SW480 (cell line): ENCODE measurements around the gene CKM.
A peak's percentile ranks its signal among the peaks of the same experiment; 100 is the strongest.
"Not testable (repeated sequence)": the region's sequence is repeated elsewhere in the genome, so short reads cannot be mapped to it uniquely, and the experiment has no call there.

ENCODE experiments used
- DNase-seq: peaks from one replicate; pipeline ENCODE4 v3.0.0-alpha.2; 2016; ENCODE audit warnings: low spot score

The CKM gene

DNA sequence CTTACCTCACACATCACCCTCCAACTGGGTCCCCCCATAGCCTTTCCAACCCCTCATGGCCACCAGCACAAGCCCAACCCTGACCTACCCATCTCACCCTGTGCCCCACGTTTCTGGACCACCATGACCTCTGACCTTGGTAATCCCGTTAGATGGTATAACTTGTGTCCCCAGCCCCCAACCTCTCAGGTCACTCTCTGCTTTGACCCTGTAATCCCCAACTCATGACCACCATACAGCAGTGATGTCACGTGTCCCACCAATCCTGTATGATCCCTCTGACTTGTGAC, 26.4 kb upstream of the CKM start:
- no peak for DNase-seq

DNA sequence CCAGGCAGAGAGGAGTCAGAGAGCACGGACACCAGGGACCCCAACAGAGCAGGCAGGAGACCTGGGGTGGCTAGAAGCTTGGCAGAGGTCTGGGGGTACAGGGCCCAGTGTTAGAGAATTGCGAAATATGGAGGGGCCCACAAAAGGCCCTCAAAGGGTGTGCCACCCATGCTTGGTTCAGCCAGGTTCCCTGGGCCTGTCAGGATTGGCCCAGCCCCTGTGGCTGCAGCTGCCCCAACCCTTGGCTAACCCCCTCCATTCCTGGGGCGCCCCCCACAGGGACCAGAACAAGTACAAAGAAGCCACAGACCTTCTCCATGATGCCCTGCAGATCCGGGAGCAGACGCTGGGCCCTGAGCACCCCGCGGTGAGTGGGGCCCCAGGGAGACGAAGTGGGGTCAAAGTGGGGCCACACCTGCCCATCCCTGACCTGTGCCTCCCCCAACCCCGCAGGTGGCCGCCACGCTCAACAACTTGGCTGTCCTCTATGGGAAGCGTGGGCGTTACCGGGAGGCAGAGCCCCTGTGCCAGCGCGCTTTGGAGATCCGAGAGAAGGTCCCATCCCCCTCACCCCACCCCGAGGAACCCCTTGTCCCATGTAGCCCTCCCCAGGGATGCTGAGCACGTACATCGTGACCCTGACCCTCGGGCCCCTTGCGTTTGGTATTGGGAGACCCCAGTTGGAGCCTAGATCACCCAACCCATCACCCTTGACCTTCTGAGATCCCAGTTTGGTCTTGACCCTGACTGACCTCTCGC, 25.9 kb upstream of the CKM start:
- no peak for DNase-seq

DNA sequence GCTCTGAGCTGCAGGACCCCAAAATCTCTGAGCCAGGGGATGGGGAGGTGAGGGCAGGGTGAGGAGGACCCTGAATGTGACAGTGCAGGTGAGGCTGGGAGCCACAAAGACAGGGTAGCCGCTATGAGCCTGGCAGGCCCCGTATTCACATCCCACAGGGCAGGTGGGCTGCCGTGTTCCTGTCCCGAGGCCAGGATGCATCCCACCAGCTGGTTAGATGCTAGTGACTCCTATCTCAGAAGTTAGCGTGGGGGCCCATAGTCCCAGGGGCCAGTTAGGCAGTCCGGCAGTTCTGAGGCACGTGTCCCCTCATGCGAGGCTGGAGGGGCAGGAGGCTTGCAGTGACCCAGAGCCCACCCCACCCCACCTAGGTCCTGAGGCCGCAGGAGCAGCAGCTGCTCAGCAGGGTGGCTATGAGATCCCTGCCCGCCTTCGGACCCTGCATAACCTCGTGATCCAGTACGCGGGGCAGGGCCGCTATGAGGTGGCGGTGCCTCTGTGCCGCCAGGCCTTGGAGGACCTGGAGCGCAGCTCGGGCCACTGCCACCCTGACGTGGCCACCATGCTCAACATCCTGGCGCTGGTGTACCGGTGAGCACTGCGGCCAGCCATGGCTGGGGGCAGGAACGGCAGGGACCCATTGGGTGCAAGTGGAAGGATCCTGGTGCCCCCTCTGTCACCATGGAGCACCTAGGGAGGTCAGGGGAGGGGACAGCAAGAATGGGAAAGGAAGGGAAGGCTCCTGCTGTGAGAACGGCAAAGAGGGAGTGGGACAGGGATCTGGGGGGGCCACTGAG, 25.1 kb upstream of the CKM start:
- no peak for DNase-seq

DNA sequence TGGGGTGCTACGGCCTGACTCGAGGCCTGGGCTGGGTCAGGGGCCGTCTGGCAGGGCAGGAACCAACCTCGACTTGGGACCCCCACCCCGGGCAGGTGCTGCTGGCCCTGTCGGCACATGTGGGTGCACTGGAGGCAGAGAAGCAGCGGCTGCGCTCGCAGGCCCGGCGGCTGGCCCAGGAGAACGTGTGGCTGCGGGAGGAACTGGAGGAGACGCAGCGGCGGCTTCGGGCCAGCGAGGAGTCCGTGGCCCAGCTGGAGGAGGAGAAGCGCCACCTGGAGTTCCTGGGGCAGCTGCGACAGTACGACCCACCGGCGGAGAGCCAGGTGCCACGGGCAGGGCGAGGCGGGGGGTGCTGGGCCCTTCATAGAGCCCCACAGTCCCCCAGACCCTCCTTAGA, 23.8 kb upstream of the CKM start:
- no peak for DNase-seq

DNA sequence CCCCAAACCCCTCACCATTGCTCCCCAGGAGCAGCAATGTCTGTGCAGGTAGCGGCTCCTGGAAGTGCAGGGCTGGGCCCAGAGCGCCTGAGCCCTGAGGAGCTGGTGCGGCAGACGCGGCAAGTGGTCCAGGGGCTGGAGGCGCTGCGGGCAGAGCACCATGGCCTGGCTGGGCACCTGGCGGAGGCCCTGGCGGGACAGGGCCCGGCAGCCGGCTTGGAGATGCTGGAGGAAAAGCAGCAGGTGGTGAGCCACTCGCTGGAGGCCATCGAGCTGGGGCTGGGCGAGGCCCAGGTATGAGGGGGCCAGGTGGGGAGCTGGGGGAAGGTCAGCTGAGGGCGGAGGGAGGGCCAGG, 22.8 kb upstream of the CKM start:
- DNase-seq, result no peak

DNA sequence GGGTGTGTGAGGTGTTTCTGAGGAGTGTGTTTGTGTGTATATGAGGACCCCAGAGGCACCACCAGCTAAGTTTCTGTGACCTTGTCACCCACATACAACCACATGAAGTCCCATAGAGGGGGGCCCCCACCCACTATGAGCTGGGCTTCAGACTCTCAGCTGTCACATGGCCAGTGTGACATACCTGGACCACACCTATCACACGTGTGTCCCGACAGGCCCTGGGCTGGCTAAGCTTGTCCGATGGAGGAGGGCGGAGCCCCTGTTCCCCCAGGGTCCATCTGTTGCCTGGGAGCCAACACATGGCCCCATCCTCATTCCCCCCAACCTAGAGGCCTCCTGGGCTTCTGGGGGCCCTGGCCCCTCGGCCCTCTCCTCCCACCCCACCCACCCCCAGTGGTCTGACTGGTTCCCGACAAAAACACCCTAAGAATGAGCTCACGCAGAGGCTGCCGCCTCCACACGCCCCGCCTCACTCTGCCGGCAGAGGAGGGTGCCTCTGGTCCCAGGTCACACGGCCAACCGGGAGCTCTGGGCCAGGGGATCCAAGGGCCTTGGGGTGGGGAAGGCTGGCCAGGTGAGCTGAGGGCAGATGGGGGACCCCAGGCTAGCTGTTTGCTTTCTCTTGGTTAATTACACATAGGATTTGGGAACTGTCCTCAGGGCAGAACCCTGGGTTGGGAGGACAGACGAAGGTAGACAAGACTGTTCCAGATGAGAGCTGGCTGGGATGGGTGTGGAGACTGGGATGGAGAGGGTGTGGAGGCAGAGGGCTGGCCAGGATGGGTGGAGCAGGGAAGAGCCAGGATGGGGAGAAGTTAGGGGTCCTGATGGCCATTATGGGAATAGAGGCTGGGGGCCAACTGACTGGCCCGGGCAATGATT, 22.2 kb upstream of the CKM start:
- no peak for DNase-seq

DNA sequence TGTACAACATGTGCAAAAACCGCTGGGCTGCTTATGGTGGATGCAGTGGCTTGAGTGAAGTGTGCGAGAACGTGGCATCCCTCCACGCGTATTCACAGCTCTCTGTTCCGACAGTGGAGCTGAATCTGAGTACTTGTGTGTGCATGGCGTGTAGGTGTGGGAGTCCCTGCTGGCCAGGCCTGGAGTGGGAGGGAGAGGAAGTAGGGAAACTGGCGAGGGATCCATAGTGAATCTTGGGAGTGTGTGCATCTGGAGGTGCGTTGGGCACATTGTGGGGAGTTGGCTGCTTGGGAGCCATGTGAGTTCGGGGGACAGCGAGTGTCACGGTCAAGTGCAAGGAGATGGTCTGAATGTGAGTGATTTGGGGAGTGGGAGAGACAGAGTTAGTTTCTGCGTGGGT, 20.2 kb upstream of the CKM start:
- DNase-seq, result no peak

DNA sequence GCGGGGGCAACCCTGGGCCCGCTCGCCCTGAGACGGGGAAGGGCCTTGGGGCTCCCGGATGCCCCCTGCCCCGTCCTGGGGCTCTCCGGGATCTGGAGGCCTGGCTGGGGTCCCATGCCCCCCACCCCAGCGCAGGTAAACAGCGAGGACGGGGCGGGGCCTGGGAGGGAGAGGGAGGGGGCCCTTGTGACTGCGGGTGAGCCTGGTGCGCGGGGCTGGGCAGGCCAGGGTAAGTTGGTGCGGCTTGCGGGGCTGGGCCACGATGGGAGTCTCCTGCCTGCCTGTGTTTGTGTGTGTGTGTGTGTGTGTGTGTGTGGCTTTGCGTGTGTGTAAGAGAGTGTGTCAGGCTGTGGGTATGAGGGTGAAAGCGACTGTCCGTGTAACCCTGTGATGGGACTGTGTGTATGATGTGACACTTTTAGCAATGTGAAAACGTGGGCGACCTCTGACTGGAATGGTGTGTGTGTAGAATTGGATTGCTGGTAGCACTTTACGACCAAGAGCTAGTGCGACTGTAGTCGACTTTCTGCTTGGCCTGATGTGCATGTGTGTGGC, 18.3 kb upstream of the CKM start:
- peak; percentile 42 for DNase-seq

DNA sequence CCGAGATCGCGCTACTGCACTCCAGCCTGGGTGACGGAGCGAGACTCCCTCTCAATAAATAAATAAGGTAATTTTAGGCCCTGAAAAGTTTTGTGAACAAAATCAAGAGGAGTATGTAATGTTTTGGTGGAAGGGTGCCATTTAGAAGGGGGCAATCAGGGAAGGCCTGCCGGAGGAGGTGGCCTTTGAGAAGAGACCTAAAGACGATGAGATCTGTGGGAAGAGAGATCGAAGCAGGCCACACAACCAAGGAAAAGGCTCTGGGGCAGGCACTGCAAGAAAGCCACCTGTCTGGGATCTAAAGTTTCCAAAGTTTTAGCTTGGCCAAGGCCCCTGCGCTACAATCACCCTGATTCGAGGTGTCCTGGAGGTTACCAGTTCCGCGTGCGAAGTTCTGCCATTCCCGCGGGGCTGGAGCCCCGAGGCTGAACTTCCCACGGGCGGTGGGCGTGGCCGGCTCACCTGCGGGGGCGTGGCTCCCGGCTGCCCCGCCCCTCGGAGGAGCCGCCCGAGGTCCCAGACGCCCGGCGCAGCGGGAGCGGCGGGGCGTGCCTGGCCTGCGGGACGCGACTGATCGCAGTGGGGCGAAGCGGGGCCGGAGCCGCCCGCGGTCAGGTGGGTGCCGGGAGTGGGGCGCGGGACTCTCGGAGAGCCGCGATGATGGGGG, 17.7 kb upstream of the CKM start, which contains the start of gene KLC3:
Gene KLC3 (plus strand): TSS at position 519 of the 667 bp plus-strand sequence. CDS start 4,792 bp downstream, outside the sequence.
- peak; percentile 65 for DNase-seq

DNA sequence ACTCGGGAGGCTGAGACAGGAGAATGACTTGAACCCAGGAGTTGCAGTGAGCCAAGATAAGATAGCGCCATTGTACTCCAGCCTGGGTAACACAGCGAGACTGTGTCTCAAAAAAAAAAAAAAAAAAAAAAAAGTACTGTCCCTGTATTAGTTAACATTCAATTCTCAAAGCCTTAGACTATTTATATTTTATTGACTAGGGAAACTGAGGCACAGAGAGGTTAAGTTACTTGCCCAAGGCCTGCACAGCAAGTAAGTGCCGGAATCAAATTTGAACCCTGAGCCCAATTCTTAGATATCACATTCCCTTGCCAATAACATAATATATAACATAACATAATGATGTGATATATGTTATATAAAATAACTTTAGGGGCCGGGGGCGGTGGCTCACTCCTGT, 17.0 kb upstream of the CKM start:
- no peak for DNase-seq

DNA sequence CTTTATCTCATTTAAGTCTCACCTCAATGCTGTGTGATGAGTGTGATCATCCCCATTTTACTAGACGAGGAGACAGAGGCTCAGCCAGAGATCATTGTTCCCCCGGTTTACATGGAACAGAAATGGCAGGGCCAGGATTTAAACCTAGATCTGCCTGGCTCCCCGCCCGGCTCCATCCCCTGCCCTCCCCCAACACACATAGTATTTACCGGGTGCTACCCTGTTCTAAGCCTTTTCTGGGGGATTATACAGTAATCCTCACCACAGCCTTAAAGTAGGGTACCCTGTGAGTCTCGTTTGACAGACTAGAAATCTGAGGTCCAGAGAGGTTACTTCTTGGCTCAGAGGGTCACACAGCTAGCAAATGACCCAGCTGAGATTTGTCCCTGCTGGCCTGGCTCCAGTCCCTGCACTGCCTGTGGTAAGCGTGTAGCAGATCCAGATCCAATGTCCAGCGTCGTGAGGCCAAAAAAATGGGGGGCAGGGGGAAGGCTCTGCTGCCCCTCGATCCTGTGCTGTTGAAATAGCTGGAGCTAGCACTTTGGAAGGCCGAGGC, 14.1 kb upstream of the CKM start:
- no peak for DNase-seq

DNA sequence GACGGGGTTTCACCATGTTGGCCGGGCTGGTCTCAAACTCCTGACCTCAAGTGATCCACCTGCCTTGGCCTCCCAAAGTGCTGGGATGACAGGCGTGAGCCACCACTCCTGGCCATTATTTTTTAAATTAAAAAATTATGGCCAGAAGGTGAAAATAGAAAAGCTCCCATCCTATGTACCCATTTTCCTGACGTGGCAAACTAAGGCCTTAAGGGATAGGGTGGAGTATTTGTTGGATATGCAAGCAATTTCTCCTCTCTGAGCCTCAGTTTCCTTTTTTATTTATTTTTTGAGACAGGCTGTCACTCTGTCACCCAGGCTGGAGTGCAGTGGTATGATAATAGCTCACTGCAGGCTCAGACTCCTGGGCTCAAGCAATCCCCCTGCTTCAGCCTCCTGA, 12.2 kb upstream of the CKM start:
- not testable (repeated sequence) for DNase-seq

DNA sequence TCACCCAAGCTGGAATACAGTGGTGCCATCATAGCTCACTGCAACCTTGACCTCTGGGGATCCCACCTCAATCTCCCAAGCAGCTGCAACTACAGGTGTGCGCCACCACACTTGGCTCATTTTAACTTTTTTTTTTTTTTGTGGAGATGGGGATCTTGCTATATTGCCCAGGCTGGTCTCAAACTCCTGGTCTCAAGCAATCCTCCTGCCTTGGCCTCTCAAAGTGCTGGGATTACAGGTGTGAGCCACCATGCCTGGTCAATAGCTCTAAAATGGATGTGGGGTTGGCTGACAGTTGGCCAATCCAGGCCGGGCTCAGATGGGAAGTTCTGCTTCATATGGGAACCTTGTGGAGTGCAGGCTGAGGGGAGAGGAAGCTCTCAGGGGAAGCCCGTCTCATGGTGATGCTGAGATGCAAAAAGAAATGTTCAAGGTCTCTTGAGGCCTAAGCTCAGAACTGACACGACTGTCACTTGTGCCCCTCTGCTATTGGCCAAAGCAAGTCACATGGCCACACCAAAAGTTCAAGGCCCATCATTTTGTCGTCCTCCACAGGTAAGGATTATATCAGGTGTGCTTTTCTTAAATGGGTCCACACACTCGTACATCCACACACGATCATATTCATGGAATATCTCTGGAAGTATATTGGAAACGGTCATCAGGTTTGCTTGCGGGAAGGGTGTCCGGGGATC, 11.1 kb upstream of the CKM start:
- DNase-seq, result no peak

DNA sequence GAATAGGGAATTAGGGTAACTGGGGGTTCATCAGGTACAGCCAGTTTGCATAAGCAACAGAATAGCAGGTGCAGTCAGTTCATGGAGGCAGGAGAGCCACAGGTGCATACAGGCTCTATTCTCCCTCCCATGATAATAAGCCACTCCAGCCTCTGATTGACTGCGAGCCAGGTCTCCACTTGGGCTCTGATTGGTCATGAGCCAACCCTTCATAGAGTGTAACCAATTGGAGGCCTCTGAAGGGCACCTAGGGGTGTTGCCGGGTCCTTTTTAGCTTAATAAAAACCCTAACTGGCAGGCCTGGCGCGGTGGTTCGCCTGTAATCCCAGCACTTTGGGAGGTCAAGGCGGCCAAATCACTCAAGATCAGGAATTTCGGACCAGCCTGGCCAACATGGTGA, 8.7 kb upstream of the CKM start:
- DNase-seq, result no peak

DNA sequence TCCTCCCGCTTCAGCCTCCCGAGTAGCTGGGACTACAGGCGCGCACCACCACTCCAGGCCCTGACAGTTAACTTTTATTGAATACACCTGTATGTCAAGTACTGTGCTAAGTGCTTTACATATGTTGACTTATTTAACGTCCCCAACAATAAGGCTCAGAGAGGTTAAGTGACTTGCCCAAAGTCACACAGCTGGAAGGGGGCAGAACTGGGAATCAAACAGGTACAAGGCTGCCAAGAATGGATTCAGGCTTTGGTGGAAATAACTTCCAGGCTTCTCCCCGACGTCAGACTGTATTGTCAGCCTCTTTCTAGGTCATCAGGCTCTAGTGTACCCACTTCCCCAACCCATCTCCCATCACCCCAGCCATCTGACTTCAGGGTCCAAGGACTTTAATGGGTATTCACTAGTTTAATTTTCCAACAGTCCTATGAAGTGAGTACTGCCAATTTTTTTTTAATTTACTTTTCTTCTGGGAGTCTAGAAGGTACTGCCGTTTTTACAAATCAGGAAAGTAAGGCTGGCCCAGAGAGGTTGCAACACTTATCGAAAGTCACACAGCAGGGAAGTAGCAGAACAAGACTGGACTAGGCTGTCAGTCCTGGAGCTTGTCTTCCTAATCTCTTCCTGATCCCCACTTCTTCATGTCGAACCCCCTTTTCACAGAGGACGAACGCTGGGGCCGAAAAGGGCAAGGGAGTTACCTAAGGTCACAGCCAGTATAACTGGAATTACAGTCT, 4.9 kb upstream of the CKM start:
- no peak for DNase-seq

DNA sequence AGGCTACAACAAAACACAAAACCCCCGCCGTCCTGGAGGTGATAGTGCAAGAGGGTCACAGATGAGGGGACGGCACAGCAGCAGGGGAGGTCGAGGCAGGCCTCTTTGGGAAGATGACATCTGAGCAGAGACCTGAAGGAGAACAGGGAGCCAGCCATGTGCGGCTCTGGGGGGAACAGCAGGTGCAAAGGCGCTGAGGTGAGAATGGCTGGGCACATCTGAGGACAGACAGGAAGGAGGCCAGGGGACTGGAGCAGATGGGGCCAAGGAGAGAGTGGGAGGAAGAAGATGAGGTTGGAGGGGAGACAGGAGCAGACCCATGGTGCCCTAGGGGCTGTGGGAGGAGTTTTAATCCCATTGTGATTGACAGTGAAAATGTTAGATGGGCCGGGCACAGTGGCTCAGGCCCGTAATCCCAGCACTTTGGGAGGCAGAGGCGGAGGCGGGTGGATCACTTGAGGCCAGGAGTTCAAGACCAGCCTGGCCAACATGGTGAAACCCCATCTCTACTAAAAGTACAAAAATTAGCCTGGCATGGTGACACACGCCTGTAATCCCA, 1.8 kb upstream of the CKM start:
- DNase-seq, result no peak

DNA sequence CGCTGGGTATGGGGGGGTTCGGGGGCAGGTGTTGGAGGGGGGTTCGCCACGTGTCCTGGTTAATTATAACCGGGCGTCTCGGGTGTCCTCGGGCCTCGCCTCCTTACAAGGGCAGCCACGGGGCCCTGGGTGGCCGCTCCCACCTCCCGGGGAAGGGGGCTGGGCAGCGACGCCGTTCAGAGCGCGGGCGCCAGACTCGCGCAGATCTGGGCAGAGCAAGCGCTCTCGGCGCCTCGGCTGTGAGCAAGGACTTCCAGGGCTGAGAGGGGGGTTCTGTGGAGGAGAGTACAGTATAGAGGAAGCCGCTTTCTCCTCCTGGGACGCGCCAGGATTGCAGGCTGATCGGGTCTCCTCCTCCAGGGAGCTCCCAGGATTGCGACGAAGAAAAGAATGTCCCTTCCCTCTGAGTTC, 1.0 kb upstream of the CKM start:
- DNase-seq, result no peak

DNA sequence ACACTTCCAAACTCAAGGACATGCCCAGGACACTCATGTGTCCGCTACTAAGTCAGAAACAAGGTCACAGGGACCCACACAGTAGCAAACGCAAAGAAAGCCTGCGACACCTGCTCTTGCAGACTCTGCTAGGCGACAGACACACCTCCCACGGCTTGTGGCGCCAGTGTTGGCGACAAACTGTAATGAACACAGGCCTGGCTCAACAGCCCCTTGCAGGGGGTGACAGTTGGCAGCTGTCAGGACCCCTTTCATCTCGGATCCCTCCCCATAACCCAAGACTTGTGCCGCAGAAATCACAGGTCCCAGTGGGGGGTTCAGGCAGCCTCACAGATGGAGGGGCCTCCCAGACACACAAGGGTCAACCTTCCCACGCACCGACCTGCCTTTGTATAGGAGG, 364 bp downstream of the CKM start:
- no peak for DNase-seq

DNA sequence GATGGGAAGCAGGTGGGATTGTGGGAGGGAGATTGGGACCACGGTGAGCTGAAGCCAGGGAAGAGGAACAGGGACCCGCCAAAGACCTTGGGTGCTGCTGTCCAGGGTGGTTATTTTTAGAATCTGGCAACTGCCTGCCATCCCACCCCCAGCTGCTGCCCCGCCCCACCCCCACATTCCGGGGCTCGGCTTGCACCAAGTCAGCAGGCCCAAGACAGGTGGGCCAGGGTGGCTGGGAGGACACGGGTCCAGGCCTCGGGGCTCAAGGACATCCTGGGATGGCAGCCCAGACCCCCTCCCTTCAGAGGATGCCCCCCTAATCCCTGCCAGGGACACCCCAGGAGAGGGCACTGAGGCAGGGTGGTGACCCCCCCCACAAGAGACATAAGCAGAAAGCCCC, 827 bp downstream of the CKM start:
- no peak for DNase-seq
